Stimulated activated naive CD8-positive, alpha-beta T cell treated with anti-CD3 and anti-CD28 coated beads, Interleukin-15, amount 100 ng/mL, for 72 hours (primary cell): ENCODE results near the gene HNRNPA2B1.
A peak's percentile ranks its signal among the peaks of the same experiment; 100 is the strongest.
"Not testable (repeated sequence)": the region's sequence is repeated elsewhere in the genome, so short reads cannot be mapped to it uniquely, and the experiment has no call there.

Source experiments
- ATAC-seq: fragments of 150-1000 bp; cut with Tn5 transposase; 2 replicates; pipeline ENCODE4 v1.10.0; 2021; ENCODE audit warnings: mild to moderate bottlenecking, moderate library complexity
- DNase-seq, 2 donors: peaks; one replicate each; pipeline ENCODE4 v3.0.0; 2021 to 2022
- H3K27ac Mint-ChIP-seq, 2 donors: one replicate each; pipeline ENCODE4 v1.8.0; 2022; ENCODE audit warnings: mild to moderate bottlenecking in 2 of 2, mixed read lengths in 2 of 2, moderate library complexity in 2 of 2
- H3K27me3 Mint-ChIP-seq: one replicate; pipeline ENCODE4 v1.8.0; 2022; ENCODE audit warnings: mixed read lengths
- H3K4me1 Mint-ChIP-seq: one replicate; pipeline ENCODE4 v1.8.0; 2022; ENCODE audit warnings: mild to moderate bottlenecking, mixed read lengths
- H3K4me3 Mint-ChIP-seq, 2 donors: one replicate each; pipeline ENCODE4 v1.8.0; 2022; ENCODE audit warnings: mild to moderate bottlenecking in 2 of 2, mixed read lengths in 2 of 2, moderate library complexity in 1 of 2
- H3K9me3 Mint-ChIP-seq, 2 donors: one replicate each; pipeline ENCODE4 v1.8.0; 2022; ENCODE audit warnings: mixed read lengths in 2 of 2

The HNRNPA2B1 gene

DNA sequence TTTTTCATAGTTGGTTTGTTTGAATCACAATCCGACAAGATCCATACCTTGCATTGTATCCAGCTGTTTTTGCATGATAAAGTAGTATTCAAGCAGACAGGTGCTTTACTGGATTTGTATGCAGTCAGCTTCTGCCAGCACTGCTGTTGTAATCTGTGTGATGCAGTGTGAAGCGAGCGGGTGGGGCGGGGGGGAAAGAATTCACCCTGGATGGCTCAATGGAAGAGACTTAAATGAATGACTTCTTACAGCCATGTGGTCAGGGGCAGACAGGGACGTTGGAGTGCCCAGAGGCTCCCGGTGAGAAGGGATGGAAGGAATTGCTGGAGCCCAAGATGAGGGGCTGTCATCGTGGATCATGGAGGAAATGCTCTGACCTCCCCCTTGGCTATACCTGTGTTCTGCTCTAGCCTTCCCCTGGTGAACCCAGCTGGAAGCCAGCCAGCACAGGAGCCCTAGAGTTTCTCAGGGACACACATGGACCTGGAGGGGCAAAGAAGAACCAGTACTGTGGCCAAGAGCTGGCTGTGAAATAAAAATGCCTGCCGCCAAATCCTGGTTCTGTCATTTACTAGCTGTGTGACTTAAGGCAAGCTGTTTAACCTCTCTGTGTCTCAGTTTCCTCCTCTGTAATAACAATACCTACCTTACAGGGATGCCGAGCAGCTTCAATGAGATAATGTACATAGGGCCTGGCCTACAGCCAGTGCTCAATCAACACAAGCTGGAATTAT is 34.4 kb downstream of the HNRNPA2B1 start:
- DNase-seq = no peak
- no peak for ATAC-seq
- Mint-ChIP-seq H3K27ac (peak overlapping the region in 1 of 2 donors; percentile 80), H3K27me3 (no peaks in the 10 kb centered on the region), H3K9me3 (no peaks in the 10 kb centered on the region), H3K4me1 (peaks cover 54% of the 10 kb centered on the region), H3K4me3 (peak overlapping the region; percentile 61 to 66)

GRCh38 chr7:26163804-26164203 is 36.7 kb downstream of the HNRNPA2B1 start:
- not testable (repeated sequence) for H3K4me3 Mint-ChIP-seq, ATAC-seq, DNase-seq, H3K27ac Mint-ChIP-seq, H3K27me3 Mint-ChIP-seq, H3K9me3 Mint-ChIP-seq
- H3K4me1 Mint-ChIP-seq = peaks cover 77% of the 10 kb centered on the region

DNA sequence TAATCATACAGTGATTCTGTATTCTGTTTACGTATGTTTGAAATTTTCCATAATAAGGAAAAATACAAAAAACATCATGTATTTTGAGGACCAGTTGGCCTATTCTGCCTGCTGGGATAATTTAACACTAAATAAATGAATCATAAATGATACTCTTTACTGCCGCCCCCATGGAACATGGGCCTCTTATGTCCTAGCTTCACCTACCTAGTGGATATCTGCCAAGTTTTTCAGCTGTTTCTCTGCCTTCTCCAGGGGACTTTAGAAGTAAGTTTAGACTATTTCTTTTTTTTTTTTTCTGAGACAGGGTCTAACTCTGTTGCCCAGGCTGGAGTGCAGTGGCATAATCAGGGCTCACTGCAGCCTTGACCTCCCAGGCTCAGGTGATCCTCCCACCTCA is 38.1 kb downstream of the HNRNPA2B1 start:
- no peak overlapping the region for H3K27ac Mint-ChIP-seq
- H3K4me3 Mint-ChIP-seq = no peak overlapping the region
- DNase-seq (no peak), ATAC-seq (no peak)
- H3K9me3 Mint-ChIP-seq = no peaks in the 10 kb centered on the region
- no peaks in the 10 kb centered on the region for H3K27me3 Mint-ChIP-seq
- peaks cover 88% of the 10 kb centered on the region for H3K4me1 Mint-ChIP-seq

DNA sequence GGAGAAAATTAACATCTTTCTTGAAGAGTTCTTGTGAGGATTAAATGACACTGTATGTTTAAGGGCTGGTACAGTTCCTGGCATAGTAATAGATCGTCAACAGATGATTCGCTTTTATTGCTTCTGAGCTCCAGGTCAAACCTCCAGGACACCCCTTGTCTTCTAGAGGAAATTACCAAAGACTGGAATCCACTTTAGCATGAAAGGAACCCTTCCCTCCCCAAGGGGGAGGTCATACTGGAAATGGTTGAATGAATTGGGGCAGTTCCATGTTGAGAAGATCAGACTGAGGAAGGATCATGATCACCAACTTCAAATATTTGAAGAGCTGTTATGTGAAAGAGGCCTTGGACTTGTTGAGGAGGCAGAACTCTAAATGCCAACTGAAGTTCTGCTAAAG is 39.6 kb downstream of the HNRNPA2B1 start:
- Mint-ChIP-seq H3K9me3 (no peaks in the 10 kb centered on the region), H3K4me1 (peaks cover 88% of the 10 kb centered on the region), H3K27ac (peak overlapping the region in 1 of 2 donors; percentile 90), H3K27me3 (no peaks in the 10 kb centered on the region), H3K4me3 (no peak overlapping the region)
- ATAC-seq = no peak
- no peak for DNase-seq

DNA sequence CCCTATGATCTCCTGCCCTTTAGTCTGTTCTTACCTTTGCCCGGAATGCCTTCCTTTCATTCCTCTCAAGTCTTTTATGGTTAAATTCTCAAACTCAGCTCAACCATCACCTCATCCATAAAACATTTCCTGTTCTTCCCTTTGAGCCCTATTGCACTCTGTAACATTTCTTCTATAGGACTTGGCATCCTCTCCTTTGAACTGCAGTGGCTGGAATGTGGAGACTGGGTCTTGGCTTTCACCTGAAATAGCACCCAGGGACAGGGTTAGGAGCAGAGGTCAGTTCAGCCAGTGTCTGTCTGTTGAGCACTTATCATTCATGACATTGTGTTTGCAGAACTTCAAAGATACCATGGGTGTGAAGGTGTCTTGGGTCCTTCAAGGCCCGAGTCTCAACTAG is 41.3 kb downstream of the HNRNPA2B1 start:
- H3K4me1 Mint-ChIP-seq = peaks cover 97% of the 10 kb centered on the region
- no peaks in the 10 kb centered on the region for H3K9me3 Mint-ChIP-seq
- DNase-seq = no peak
- no peaks in the 10 kb centered on the region for H3K27me3 Mint-ChIP-seq
- no peak for ATAC-seq
- H3K4me3 Mint-ChIP-seq = peak overlapping the region; percentile 0 to 56
- H3K27ac Mint-ChIP-seq = no peak overlapping the region

DNA sequence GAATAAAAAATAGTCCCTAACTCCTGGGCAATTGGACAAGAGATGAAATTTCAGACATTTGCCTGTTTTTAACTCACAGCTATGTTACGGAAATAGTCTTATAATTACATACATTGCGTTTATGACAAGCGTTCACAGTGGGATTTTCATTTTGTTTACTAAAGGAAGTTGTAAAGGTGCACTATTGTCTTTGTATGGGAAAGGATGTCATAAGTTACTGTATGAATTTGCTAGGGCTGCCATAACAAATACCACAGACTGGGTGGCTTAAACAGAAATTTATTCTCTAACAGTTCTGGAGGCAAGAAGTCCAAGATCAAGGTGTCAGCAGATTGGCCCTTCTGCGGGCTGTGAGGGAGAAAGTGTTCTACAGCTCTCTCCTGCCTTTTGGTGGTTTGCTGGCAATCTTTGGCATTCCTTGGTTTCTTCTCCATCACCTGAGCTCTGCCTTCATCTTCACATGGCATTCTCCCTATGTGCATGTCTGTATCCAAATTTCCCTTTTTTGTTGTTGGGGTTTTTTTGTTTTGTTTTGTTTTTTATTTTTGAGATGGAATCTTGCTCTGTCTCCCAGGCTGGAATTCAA is 42.9 kb downstream of the HNRNPA2B1 start:
- Mint-ChIP-seq H3K27me3 (no peaks in the 10 kb centered on the region), H3K9me3 (no peaks in the 10 kb centered on the region), H3K4me3 (peak overlapping the region; percentile 32 to 90), H3K27ac (peak overlapping the region; percentile 53 to 88), H3K4me1 (peaks cover 90% of the 10 kb centered on the region)
- no peak for ATAC-seq
- DNase-seq = no peak

DNA sequence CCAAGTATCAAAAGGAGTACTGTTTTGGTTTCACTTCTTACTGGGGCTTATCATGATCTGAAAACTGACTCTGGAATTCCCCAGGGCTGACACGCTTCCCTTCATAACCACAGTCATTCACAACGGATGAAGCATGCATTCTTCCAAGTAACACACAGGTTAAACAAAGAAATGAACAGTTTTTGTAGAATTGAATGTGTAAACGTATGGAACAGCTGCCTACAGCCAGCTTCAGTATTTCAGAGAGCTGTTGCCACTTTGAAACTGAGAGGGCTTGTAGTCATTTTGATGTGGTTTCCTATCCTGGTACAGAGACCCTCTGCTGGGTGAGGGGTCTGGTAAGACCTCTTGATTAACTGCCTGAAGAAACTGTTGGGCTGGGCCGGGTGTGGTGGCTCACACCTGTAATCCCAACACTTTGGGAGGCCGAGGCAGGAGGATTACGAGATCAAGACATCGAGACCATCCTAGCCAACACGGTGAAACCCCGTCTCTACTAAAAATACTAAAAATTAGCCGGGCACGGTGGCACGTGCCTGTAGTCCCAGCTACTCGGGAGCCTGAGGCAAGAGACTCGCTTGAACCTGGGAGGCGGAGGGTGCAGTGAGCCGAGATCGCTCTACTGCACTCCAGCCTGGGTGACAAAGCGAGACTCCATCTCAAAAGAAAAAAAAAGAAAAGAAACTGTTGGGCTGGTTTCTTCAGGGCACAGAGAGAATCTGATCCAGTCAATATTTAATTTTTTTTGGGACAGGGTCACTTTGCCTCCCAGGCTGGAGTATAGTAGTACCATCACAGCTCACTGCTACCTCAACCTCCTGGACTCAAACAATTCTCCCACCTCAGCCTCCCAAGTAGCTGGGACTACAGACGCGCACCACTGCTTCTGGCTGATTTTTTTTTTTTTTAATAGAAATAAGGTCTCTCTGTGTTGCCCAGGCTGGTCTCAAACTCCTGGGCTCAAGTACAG is 43.8 kb downstream of the HNRNPA2B1 start:
- DNase-seq (peak in 1 of 2 donors; percentile 71), ATAC-seq (peak; percentile 58)
- H3K4me3 Mint-ChIP-seq = peak overlapping the region; percentile 90 to 98
- no peaks in the 10 kb centered on the region for H3K9me3 Mint-ChIP-seq
- peaks cover 84% of the 10 kb centered on the region for H3K4me1 Mint-ChIP-seq
- no peaks in the 10 kb centered on the region for H3K27me3 Mint-ChIP-seq
- peak overlapping the region; percentile 84 to 88 for H3K27ac Mint-ChIP-seq

- H3K4me1 Mint-ChIP-seq = peaks cover 84% of the 10 kb centered on the region
- H3K4me3 Mint-ChIP-seq = peak overlapping the region; percentile 90 to 98
- H3K27ac Mint-ChIP-seq = peak overlapping the region; percentile 48 to 84
- ATAC-seq (no peak), DNase-seq (no peak)
- no peaks in the 10 kb centered on the region for H3K27me3 Mint-ChIP-seq
- H3K9me3 Mint-ChIP-seq = no peaks in the 10 kb centered on the region
These were observed 44.8 kb downstream of the HNRNPA2B1 start for GRCh38 chr7:26155531-26156375.

DNA sequence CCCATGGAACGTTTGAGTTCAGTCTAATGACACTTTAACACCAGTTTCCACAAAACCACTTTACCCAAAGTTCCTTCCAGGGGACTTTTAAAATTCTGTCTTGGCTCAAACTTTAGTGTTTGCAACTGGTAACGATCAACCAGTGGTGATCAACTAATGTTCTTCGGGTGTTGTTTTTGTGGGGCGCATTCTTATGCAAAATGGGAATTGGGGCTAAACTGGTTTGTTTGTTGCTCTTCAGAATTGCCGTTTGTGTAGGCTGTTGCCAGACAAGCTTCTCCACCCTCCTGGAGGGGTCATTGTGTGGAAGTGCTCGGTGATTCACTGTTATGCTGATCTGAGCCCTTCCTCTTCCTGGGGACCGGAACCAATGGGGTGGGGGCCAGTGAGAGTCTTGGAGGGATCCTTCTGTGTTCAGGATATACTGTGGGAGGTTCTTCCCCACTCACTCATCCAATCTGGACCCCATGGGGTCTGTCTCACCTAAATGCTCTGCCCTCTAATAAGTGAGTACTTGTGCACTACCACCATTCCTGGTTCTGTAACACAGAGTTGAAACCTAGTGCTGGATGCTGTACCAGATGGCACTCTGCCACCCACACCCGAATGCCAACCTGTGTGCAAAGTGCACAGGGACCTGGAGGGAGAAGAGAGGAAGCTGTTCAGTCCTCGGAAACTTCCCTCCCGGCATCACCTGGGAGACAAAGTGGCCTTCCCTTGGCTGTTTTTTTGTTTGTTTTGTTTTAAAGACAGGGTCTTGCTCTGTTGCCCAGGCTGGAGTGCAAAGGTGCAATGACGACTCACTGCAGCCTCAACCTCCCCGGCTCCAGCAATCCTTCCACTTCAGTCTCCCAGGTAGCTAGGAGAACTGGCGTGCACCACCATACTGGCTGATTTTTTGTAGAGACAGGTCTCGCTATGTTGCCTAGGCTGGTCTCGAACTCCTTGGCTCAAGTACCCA is 46.4 kb downstream of the HNRNPA2B1 start:
- no peaks in the 10 kb centered on the region for H3K9me3 Mint-ChIP-seq
- DNase-seq = peak in 1 of 2 donors; percentile 46
- no peaks in the 10 kb centered on the region for H3K27me3 Mint-ChIP-seq
- peak overlapping the region; percentile 90 to 98 for H3K4me3 Mint-ChIP-seq
- peak; percentile 34 for ATAC-seq
- H3K4me1 Mint-ChIP-seq = peaks cover 71% of the 10 kb centered on the region
- peak overlapping the region; percentile 95 to 96 for H3K27ac Mint-ChIP-seq

- H3K27ac Mint-ChIP-seq = peak overlapping the region; percentile 95 to 96
- peak; percentile 32 to 57 for DNase-seq
- H3K27me3 Mint-ChIP-seq = no peaks in the 10 kb centered on the region
- ATAC-seq = peak; percentile 52
- peak overlapping the region; percentile 90 to 98 for H3K4me3 Mint-ChIP-seq
- H3K9me3 Mint-ChIP-seq = no peaks in the 10 kb centered on the region
- peaks cover 64% of the 10 kb centered on the region for H3K4me1 Mint-ChIP-seq
These were observed 47.2 kb downstream of the HNRNPA2B1 start for GRCh38 chr7:26153241-26153822.

- Mint-ChIP-seq H3K27ac (peak overlapping the region; percentile 95 to 96), H3K4me3 (peak overlapping the region; percentile 90 to 98), H3K4me1 (peaks cover 58% of the 10 kb centered on the region)
- ATAC-seq (peak; percentile 48), DNase-seq (peak; percentile 56 to 67)
- not testable (repeated sequence) for H3K9me3 Mint-ChIP-seq, H3K27me3 Mint-ChIP-seq
These were observed 47.7 kb downstream of the HNRNPA2B1 start for GRCh38 chr7:26152782-26153240.

GRCh38 chr7:26151953-26152781 is 48.4 kb downstream of the HNRNPA2B1 start, which contains the start of gene NFE2L3:
TSS of gene NFE2L3 (plus strand) at chr7:26152198. CDS start at chr7:26152499, 301 bp downstream.
- H3K4me3 Mint-ChIP-seq = peak within 1 kb of the TSS; percentile 90 to 98
- H3K4me1 Mint-ChIP-seq = peaks cover 52% of the 10 kb centered on the region
- peak; percentile 67 for ATAC-seq
- H3K27me3 Mint-ChIP-seq = no peaks in the 10 kb centered on the region
- peak within 1 kb of the TSS; percentile 95 to 97 for H3K27ac Mint-ChIP-seq
- DNase-seq = peak; percentile 84 to 85
- H3K9me3 Mint-ChIP-seq = no peaks in the 10 kb centered on the region

DNA sequence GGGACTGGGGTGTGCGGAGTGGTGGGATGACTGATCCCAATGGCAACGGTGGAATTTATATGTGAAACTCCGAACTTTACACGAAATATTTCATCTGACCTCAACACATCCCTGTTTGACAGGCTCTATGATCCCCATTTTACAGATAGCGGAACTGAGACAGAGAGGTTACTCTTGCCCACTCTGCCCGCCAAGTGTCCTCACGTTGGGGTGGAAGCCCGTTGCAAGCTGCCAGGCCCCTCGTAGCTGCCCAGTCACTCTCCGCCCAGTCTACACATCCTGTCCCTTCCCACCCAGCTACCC is 48.9 kb downstream of the HNRNPA2B1 start:
- no peak for ATAC-seq
- peak overlapping the region; percentile 84 to 88 for H3K4me3 Mint-ChIP-seq

More for the DNA sequence above, 48.9 kb downstream of the HNRNPA2B1 start:
- DNase-seq = no peak
- Mint-ChIP-seq H3K9me3 (no peaks in the 10 kb centered on the region), H3K4me1 (peaks cover 46% of the 10 kb centered on the region), H3K27me3 (no peaks in the 10 kb centered on the region), H3K27ac (peak overlapping the region; percentile 91 to 97)
